PFSK-1 (cell line): Measurements from ENCODE around the gene S1PR2.

Experiments
- FOXP2 ChIP-seq: optimal IDR thresholded peaks from 2 replicates; pipeline ENCODE3; 2011; ENCODE audit warnings: borderline replicate concordance, control low read depth, inconsistent platforms; ENCODE audit not compliant: insufficient read depth; ENCODE audit errors: extremely low read length, extremely low read depth
- POLR2AphosphoS5 ChIP-seq: IDR thresholded peaks from 2 replicates; pipeline ENCODE4 v1.6.1; 2012; ENCODE audit warnings: low read depth, mild to moderate bottlenecking, control low read depth, low read length, moderate library complexity
- SIN3A ChIP-seq: IDR thresholded peaks from 2 replicates; pipeline ENCODE4 v1.6.1; 2012; ENCODE audit warnings: mild to moderate bottlenecking, low read length, moderate library complexity, borderline replicate concordance; ENCODE audit not compliant: insufficient read depth
- TAF1 ChIP-seq: IDR thresholded peaks from 2 replicates; pipeline ENCODE4 v1.6.1; 2012; ENCODE audit warnings: low read length, control low read depth, borderline replicate concordance; ENCODE audit not compliant: insufficient read depth
- TF ChIP-seq, protein P1 (sequence below), 2 experiments: IDR thresholded peaks; 2 replicates each; pipeline versions ENCODE4 v1.6.1 to v1.8.0; 2011 to 2012; ENCODE audit warnings: low read depth in 2 of 2, low read length in 2 of 2, control low read depth in 1 of 2, inconsistent platforms in 1 of 2, mild to moderate bottlenecking in 1 of 2, moderate library complexity in 1 of 2; ENCODE audit not compliant: insufficient read depth in 1 of 2

S1PR2 gene

DNA sequence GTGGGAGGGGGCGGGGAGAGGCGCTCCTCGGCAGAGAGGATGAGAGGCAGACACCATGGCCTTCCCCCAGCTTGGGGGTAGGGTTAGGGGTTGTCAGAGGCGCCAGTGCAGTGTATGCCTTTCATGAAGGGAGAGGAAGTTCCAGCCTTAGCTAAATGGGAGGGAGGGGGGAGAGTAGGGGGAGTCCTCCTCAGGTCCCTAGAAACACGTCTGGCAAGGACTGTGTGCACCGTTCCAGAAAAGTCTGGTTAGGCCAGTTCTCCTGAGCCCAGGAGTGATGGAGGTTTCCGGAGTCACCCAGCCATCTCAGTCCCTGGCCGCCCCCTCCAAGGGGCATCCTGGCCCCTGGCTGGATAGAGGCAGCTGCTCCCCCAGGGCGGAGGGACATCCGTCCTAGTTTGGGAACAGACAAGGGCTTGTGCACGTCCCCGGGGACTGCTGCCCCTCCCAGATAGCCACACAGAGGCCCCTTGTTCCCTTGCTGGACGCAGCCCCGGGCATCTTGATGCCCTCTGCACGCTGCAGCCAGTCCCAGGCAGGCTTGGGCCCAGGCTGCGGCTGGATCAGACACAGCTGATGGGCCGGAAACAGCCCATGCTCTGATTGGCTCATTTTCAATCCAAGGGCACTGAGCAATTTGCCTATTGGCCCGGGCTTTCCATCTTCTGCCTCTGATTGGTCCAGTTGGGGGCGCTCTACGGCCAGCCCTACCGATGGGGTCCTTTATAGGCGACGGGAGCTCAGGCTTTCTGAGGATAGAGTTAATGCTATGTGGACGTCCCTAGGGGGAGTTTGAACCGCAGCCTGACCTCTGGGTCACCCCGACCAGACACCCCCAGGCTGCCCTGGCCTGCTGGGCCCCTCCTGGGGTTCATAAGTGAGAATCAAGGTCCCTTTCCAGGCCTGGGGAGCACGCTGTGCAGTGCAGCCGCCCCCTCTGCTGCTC lies 3.8 kb downstream of the S1PR2 start:
- TF ChIP-seq SIN3A (no peak), FOXP2 (no peak), TAF1 (no peak), POLR2AphosphoS5 (no peak)
- TF ChIP-seq, protein P1, sequence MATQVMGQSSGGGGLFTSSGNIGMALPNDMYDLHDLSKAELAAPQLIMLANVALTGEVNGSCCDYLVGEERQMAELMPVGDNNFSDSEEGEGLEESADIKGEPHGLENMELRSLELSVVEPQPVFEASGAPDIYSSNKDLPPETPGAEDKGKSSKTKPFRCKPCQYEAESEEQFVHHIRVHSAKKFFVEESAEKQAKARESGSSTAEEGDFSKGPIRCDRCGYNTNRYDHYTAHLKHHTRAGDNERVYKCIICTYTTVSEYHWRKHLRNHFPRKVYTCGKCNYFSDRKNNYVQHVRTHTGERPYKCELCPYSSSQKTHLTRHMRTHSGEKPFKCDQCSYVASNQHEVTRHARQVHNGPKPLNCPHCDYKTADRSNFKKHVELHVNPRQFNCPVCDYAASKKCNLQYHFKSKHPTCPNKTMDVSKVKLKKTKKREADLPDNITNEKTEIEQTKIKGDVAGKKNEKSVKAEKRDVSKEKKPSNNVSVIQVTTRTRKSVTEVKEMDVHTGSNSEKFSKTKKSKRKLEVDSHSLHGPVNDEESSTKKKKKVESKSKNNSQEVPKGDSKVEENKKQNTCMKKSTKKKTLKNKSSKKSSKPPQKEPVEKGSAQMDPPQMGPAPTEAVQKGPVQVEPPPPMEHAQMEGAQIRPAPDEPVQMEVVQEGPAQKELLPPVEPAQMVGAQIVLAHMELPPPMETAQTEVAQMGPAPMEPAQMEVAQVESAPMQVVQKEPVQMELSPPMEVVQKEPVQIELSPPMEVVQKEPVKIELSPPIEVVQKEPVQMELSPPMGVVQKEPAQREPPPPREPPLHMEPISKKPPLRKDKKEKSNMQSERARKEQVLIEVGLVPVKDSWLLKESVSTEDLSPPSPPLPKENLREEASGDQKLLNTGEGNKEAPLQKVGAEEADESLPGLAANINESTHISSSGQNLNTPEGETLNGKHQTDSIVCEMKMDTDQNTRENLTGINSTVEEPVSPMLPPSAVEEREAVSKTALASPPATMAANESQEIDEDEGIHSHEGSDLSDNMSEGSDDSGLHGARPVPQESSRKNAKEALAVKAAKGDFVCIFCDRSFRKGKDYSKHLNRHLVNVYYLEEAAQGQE (IDR thresholded peaks at IDR 0.05; ENCODE audit: insufficient read depth in 1 of 2, low read depth in 2 of 2, low read length in 2 of 2): no peak

DNA sequence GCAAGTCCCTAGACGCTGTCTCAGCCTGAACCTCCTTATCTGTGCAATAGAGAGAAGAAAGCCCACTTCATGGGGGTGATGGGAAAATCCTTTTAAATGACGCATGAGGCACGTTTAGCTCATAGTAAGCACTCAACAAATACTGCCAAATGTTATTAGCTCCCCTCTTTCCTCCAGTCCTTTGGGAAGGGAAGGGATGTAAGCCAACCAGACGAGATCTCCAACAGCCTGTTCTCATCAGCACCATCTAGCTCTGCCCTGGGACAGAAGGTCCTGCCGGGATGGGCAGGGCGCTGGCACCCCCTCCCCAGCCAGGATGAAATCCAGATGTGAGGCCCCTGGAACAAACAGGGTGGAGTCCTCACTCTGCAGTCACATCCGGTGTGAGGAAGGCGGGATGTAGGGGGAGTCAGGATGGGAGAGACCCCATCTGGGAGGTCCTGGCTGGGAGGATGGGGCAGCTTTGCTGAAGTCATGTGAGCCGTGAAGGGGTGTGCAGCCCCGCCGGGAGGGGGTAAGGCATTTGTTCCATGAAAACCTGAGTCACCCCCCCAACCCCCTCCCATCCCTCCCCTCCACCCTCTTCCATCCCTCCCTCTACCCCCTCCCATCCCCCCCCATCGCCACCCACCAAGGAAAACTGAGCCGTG lies 4.6 kb downstream of the S1PR2 start:
- TF ChIP-seq FOXP2 (peak; percentile 23), POLR2AphosphoS5 (no peak)

DNA sequence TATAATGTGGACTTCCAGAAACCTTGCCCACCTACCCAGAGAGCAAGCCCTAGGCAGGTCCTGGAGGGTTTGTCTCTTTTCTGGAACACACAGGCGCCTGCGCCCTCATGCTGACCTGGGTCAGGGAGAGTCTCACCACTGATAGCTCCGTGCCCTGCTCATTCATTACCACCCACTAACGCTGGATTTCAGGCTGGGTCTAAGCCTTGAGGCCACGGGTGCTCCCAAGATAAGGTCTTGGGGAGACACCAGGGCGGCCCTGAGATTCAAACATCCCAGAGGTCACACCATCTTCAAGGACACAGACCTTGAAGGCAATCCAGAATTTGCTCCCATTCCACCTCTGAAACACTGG lies 5.1 kb downstream of the S1PR2 start:
- TF ChIP-seq FOXP2 (no peak), POLR2AphosphoS5 (no peak), TAF1 (no peak), SIN3A (no peak)
- TF ChIP-seq, protein P1 (IDR thresholded peaks at IDR 0.05; ENCODE audit: insufficient read depth in 1 of 2, low read depth in 2 of 2, low read length in 2 of 2): no peak

DNA sequence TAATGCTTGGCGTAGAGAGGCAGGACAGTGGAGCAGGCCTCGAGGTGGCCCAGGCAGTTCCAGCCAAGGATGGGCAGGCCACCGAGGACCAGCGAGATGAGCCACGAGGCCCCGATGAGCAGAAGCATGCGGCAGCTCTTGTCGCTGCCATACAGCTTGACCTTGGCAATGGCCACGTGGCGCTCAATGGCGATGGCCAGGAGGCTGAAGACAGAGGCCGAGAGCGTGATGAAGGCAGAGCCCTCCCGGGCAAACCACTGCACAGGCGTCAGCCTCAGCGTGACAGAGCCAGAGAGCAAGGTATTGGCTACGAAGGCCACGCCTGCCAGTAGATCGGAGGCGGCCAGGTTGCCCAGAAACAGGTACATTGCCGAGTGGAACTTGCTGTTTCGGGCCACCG lies 6.8 kb downstream of the S1PR2 start:
- TF ChIP-seq, protein P1 (IDR thresholded peaks at IDR 0.05; ENCODE audit: insufficient read depth in 1 of 2, low read depth in 2 of 2, low read length in 2 of 2): no peak
- TF ChIP-seq FOXP2 (no peak), POLR2AphosphoS5 (no peak), TAF1 (no peak), SIN3A (no peak)

DNA sequence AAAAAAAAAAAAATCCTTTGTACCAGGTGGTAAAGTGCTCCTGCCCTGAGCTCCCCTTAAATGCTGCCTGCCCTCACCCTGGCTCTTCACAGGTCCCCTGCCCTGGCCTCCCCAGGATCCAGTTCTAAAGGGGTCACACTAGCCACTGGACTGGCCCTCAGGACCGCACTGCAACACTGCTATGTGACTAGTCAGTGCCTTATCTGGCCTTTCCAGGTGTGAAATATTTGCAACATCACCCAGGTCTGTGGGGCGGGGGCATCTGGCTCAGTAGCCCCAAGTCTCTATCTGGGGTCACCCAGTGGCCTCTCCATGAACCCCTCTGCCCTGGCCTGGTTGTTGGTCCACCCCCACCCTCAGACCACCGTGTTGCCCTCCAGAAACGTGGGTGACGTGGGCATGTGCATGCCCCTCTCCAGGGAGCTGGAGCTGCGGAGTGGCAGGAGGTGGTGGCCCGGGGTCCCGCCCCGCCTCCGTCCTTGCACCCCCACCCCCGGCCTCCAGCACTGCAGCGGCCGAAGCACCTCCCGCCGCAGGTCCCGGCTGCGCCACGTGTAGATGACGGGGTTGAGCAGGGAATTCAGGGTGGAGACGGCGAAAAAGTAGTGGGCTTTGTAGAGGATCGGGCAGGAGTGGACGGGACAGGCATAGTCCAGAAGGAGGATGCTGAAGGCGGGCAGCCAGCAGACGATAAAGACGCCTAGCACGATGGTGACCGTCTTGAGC lies 7.5 kb downstream of the S1PR2 start:
- TF ChIP-seq SIN3A: no peak
- no peak for TF ChIP-seq FOXP2
- TF ChIP-seq TAF1: no peak
- TF ChIP-seq POLR2AphosphoS5: no peak
- TF ChIP-seq, protein P1 (IDR thresholded peaks at IDR 0.05; ENCODE audit: insufficient read depth in 1 of 2, low read depth in 2 of 2, low read length in 2 of 2): no peak
